ENCODE results near the gene RPL4.
A peak's percentile ranks its signal among the peaks of the same experiment; 100 is the strongest.
"Not testable (repeated sequence)": the region's sequence is repeated elsewhere in the genome, so short reads cannot be mapped to it uniquely, and the experiment has no call there.

Gene RPL4

DNA sequence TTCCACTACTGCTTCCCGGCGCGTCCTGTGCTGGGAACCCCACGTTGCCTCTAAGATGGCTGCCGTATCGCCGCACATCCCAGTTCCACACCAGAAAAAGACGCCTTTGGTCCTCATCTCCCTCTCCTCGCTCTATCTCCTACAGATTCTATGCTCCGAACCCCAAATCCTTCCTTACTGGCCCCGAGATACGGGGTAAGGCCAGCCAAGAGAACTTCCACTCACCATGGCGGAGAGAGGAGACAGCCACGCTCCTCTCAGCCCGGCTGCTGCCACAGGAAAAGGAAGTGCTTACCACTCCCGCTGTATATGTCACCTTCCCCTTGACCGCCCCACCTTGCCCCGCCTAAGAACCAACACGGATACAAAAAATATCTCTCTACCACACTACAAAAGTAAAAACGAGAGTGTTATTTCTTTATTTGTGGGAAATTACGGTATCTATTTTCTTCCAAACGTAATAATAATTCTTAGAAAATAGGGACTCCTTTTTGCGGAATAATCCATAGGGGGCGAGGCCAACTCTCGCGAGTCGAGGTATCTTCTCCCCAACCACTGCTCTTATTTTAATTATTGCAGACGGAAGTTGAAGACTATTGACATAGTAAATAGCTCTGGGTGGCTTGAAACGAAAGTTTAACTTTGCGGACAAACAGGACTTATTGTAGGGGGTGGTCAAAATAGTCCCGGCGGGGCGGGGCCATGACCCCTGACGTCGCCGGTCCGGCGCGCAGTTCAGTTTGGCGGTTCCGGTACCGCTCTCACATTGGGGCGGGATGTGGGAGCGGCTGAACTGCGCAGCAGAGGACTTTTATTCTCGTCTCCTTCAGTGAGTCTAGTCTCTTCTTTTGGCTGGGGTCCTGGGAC is at the start of gene RPL4, which contains the start of gene ZWILCH:
TSS of gene RPL4 (minus strand) at position 293 of the 867 bp plus-strand sequence. CDS start at position 228, 65 bp downstream.
TSS of gene ZWILCH (plus strand) at position 764 of the 867 bp plus-strand sequence. CDS start at position 777, 13 bp downstream.
- peak; percentile 91 for DNase-seq (ENCODE audit: low spot score)

DNA sequence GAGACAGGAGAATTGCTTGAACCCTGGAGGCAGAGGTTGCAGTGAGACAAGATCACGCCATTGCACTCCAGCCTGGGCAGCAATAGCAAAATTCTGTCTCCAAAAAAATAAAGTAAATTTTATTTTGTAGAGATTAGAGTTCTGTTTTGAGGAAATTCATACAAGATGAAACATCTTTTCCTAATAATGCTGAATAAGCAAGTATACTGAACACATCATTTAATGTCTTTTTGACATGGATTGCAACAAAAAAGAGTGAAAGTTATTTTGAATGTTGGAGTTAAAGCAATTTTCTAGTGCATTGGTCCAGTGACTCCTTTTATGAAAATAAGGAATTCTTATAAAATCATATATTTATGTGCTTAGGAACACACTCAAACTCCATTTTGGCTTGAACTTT is 40.6 kb upstream of the RPL4 start:
- DNase-seq (ENCODE audit: low spot score), result no peak

DNA sequence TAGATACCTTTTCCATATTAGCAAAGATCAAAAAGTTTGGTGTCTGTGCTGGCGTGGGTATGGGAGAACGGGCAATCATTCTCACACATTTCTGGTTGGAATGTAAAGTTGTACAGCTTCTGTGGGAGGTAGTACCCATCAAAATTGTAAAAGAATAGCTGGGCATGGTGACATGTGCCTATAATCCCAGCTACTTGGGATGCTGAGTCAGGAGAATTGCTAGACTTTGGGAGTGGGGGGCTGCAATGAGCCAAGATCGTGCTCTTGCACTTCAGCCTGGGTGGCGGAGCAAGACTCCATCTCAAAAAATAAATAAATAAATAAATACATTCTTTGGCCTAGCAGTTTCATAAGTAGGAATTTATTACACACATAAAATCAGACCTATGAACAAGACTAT is 38.2 kb upstream of the RPL4 start:
- DNase-seq (ENCODE audit: low spot score), result no peak

DNA sequence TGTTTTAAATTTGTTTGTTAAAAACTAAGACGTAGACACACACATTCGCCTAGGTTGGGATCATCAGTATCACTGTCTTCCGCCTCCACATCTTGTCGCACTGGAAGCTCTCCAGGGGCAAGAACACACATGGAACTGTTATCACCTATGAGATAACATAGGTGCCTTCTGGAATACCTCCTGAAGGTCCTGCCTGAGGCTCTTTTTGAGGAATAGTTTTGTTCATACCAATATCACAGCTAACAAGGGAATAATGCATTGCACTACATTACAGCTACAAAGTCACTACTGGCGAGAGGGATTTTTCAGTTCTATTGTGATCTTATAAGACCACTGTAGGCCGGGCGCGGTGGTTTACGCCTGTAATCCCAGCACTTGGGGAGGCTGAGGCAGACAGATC is 30.4 kb upstream of the RPL4 start:
- no peak for DNase-seq (ENCODE audit: low spot score)

DNA sequence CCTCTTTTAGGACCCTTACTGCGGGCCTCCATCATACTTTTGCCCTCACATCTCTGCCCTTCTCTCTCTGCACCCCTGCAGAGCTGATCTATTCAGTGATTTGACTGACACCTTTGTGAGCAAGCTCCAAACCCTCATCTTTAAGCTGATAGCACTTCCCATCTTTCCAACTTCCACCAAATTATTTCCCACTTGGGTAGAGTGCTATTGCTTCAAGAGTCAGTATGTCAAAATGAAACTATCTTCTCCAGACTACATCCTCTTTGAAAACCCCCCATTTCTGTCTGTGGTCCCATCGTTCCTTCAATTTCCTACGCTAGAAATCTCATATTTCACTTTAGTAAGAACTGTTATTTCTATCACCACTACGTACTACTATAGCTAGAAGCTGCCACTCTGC is 20.2 kb upstream of the RPL4 start:
- no peak for DNase-seq (ENCODE audit: low spot score)

DNA sequence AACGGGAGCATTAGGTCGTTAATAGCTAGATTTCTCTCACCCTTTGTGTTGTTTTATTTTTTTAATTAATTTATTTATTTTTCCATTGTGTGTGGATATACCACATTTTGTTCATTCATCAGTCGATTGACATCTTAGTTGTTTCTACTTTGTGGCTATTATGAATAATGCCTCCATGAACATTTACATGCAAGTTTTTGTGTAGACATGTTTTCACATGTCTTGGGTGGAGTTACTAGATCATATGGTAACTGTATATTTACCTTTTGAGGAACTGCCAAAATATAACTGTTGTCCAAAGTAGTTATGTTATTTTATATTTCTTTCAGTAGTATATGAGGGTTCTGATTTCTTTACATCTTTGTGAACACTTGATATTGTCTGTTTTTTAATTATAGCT is 19.3 kb upstream of the RPL4 start:
- no peak for DNase-seq (ENCODE audit: low spot score)

DNA sequence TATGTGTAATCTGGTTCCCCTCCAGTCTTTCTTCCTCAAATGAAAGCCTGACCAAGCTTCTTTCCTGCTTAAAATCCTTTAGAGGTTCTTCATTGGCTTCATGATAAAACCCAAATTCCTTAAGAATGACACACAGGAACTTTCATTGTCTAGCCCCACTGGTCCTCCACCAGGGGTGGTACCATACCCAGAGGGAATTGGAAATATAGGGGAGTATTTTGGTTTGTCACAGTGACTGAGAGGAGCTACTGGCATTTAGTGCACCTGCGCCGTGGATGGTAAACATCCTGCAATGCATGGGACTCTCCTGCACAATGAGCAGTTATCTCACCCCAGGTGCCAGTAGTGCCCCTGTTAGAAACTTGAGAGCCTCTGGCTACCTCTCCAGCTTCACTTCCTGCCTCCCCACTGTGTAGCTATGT is 11.3 kb upstream of the RPL4 start:
- DNase-seq (ENCODE audit: low spot score), result peak; percentile 50

DNA sequence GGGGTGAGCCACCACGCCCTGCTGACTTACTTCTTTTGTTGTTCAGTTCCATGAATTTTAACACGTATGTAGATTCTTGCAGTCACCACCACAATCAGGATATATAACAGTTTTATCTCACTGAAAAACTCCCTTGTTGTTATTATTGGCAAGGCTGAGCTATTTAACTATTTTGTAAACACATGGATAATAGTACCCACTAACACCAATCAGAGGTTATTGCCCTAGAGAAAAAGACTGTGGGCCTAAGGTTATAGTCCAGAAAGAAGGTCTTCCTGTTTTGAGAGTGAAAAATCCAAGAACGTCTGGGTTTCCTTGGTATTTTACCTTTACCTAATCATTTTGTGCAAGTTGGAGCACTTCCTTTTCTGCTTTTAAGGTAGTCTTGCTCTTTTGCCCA is 9.9 kb upstream of the RPL4 start:
- DNase-seq (ENCODE audit: low spot score), result no peak

DNA sequence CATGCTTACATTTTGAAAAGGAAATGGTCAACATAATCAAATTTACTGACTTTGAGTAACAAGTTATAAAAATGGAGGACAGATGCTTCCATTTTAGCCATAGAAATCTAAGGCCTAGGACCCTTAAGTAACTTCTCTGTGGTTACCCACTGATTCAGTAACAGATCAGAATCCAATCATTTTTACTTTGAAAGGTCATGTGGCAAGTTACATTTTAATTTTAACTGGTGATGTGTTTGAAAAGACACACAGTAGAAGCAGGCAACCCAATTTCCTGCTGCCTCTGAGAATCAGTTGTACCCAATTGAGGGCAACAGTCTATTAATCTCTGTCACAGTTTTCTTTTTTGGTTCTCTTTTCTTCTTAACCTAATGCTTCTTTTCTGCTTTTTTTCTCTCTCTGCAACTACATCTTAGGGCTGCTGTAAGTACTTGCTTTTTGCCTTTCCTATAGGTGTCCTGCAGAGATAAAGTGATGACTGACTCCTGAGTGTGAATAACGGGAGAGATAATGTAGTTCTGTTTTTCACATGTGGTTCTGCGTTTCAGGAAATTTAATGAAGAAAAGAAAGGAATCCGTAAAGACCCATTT is 3.7 kb upstream of the RPL4 start:
- DNase-seq (ENCODE audit: low spot score), result no peak

DNA sequence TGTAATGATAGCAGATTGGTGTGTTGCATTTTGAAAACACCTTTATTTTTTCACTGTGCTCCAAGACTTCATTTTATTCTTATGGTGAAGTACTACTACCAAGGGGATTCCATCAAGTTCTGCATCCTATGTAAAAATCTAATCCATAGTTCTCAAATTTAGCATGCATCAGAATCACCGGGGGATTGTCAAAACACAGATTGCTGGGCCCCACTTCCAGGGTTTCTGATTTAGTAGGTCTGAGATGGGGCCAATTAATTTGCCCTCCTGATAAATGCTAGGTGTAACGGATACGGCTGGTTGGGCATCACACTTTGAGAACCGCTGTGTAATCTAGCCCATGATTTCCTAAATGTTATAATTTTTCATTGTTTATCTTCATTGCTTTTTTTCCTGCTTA is 1.2 kb upstream of the RPL4 start:
- no peak for DNase-seq (ENCODE audit: low spot score)

DNA sequence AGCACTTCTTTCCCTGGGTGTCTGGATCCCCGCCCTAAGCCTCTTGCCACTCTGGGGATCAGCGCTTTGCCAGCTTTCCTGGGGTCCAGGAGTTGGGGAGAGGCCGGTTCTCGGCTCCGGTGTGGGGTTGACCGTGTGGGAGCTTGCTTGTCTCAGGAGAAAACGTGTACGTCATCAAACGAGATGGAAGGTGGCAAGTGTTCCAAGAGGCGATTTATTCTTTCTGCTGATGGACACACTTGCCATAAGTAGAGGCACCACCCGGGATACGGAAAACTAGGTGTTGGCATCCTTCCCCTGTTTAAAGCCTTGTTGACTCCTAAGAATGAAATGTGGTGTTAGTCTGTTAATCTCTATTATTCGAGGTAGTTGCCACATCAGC is 766 bp upstream of the RPL4 start:
- no peak for DNase-seq (ENCODE audit: low spot score)

DNA sequence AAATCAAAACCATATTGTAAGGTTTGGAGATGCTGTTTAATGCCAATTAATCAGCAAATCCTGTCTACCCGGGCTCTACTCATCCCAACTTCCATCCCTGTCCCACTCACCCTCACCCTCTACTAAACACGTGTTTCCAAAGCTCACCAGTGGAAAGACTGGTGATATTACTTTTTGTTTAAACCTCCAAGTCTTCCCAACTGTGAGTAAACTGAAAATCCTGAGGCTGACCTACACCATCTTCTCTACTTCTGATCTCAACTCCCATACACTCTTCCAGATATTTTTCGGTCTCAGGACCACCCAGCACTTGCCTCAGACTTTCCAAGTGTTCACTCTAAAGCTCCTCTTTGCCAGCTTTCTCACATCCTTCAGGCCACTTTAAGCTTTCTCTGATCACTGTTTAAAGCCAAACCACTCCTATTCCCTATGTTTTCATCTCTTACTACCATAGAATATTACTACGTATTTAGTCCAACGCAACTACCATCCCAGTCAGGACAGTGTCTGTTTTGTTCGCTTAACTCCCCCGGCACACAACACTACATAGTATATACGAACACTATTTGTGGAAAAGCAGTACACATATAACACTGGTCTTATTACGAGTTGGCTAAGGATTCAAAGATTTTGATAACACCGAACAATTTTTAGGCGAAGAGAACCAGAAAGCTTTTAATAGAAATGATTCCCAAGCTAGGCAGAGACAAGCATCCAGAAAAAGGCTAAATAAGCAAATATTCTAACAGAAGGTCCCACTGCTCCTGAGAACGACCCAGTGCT is 684 bp downstream of the RPL4 start:
- peak; percentile 36 for DNase-seq (ENCODE audit: low spot score)

DNA sequence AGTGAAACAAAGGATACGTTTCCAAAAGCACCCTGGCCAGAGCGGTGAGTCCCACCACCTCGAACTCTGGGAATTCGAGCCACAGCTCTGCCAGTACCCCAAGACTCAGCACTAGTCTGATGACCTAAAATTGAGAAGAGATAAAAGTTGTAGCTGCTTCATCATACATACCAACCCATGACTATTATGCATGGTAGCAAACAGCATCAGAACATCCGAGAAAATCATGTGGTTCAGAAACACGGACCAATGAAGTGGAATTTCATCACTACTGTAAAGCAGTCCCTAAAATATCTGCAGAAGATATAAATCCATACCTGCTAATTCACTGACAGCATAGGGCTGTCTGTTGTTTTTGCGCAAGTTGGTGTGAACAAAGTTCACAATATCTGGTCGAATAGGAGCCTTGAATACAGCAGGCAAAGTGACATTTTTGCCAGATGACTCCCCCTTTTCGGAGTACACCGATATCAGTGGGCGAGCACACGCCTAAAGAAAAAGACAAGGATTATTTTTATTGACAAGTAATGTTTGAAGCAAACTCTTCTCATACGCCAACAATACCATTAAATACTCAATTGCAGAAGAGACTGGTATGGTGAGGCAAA is 1.5 kb downstream of the RPL4 start:
- DNase-seq (ENCODE audit: low spot score), result peak; percentile 19

DNA sequence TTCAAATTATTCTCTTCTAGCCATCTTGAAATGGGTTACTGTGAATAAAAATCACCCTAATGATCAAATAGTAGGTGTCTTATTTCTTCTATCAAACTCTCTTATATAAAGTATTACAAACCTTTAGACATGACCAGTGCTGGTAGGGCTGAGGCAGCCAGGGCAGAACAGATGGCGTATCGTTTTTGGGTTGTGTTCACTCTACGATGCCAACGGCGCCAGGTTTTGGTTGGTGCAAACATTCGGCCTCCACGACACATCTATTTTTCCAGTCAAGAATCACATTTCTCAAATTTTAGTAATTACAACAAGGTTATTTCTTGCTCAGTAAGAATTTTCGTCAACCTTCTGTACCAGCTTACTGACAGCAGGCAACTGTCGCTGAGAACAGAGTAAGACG is 2.2 kb downstream of the RPL4 start:
- no peak for DNase-seq (ENCODE audit: low spot score)

DNA sequence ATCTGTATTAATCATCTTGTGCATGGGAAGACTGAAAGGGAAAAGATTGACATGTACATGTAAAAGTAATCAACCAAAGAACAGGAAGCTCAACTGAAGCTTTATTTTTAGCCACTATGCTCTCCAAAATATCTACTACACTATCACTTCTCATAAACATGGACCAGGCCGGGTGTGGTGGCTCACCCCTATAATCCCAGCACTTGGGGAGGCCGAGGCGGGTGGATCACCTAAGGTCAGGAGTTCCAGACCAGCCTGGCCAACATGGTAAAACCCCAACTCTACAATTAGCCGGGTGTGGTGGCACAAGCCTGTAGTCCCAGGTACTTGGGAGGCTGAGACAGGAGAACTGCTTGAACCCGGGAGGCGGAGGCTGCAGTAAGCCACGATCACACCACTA is 4.3 kb downstream of the RPL4 start:
- not testable (repeated sequence) for DNase-seq (ENCODE audit: low spot score)

DNA sequence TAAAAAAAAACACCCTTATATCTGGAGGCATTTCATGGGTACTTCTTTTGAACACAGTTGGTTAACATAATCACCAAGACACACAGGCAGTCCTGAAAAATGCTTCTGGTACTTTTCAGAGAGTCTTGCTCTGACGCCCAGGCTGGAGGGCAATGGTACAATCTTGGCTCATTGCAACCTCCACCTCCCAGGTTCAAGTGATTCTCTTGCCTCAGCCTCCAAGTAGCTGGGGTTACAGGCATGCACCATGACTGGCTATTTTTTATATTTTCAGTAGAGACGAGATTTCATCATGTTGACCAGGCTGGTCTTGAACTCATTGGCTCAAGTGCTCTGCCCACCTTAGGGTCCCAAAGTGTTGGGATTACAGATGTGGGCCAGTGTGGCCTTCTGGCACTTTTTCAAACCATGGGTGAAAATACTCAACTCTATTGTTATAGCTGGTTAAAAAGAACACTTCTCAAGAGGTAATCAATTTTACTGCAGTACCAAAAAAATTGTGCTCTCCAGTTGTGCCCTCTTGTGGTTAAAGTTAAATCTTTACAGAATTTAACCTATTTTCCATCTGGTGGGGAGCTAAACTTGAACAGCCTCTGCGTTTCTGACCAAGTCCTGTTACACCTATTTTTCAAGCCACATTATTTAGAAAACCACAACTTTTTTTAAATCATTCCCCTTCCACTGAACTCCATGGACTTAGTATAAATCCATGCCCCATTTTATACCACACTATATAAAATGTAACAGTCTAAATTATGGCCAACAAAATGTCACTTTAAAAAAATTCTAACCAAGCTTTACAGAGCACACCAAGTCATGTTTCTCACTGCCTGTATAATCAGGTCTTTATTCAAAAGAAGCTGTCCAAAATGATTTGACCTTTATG is 5.9 kb downstream of the RPL4 start:
- peak; percentile 34 for DNase-seq (ENCODE audit: low spot score)

DNA sequence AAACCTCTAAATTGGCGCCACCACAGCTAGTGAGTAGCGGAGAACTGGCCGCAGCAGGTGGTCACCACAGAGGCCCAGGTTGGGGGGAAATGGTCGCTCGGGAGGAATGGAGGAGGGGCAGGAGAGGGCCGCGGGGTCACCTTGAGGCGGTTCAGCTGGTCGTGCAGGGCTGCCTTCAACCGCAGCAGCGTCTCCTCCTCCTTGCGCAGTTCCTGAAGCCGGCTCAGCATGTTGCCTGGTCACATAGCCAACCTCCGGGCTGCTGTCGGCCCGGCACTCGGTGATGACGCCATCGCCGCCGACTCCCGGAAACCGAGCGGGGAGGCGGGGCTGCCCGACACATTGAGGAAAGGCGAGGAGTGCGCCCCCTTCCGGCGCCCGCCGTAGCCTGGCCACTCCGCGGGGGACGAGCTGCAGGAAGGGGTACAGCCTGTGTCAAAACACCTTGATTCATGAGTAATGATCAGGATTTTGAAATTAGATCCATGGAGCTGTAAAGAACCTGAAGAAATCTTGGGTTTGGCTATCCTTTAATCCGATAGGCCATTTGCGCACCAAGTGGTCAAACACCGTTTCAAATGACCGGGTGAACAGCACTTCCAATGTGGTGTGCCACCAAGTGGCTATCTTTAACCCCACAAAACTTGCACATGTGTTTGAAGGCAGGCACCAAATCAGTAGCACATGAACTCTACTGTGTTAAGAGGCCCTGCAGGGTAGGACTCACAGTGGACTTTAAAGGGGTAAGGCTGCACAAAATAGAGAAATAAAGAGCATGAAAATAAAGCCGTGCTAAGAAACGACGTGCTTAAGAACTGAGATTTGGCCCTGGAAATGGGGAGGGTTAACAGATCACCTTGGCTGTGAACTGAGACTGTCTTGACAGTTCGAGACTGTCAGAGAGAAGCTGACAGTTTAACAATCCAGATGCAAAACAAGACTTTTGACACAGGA is 6.9 kb downstream of the RPL4 start, which contains the start of gene SNAPC5:
TSS of gene SNAPC5 (minus strand) at position 261 of the 954 bp plus-strand sequence. CDS start at position 230, 31 bp downstream.
- DNase-seq (ENCODE audit: low spot score), result peak; percentile 96

DNA sequence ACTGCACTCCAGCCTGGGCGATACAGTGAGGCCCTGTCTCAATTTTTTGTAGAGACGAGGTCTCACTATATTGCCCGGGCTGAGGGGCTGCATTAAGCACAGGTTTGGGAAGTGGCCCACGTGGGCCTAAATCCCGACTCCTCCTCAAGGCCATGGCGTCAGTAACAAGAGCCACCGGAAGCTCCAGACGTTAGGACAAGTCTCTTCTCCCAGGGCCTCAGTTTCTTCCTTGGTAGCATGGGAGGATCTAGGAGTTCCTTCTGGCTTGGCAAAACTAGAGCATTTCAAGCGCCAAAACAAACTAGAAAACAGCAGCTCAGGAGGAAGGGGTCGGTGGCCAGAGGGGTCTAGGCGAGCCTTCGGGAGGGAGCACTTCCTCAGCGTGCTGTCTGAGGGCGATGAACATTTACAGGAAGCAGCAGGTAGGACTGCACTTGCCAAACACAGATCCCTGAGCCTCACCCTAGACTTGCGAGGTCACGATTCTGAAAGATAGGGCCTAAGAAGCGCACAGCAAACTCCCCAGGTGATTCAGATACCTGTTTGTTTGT is 7.6 kb downstream of the RPL4 start:
- no peak for DNase-seq (ENCODE audit: low spot score)

DNA sequence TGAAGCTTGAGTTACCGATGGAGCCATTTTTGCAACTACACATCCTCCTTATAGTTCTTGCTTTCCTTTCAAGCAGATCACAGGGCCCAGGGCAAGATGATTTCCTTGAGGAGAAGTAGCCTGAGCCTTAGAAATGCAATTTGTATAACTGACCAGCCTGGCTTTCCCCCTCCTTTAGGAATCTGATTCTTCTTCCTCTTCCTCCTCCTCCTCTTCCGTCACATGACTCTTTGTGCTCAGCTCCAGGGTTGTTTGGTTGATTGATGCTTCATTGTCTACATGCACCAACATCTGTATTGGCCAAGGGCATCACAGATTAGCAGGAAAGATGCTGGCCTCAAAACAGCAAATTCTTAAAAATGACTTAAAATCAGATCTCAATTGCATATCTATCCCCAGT is 10.4 kb downstream of the RPL4 start:
- DNase-seq (ENCODE audit: low spot score), result no peak

DNA sequence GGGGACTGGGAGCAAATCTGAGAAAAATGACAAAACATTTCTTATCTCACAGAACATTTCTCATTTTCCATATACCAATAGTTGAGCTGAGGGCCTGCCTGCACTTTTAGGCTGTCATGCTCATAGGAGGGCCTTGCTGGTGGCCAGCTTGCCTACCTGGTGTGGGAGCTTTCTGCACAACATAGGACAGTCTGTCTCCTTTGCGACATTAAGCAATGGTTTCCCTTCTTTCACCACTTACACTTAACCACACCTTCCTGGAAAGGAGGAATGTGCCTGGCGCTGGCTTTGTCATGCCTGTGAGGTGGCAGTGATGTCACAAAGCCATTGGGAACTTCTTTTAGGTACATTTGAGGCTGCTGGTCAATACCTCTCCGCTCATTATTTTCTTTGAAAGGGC is 12.8 kb downstream of the RPL4 start:
- no peak for DNase-seq (ENCODE audit: low spot score)
